Thymus (tissue), 11 donors: ENCODE data around the gene RGCC. TPM values are rescaled to one million over a fixed set of nuclear protein-coding genes. Genes with fewer than 3 reads are reported as not detected.

ENCODE experiments used
- DNase-seq, 9 donors: peaks; one replicate each; pipeline ENCODE4 v3.0.0-alpha.2; 2013; ENCODE audit warnings: low spot score in 9 of 9, low read depth in 6 of 9, missing footprints in 1 of 9
- H3K27ac ChIP-seq, 2 donors: one replicate each; pipeline ENCODE4 v1.5.1; 2013; ENCODE audit warnings: control low read depth in 1 of 2, low read depth in 1 of 2, low read length in 1 of 2, mild to moderate bottlenecking in 1 of 2, moderate library complexity in 1 of 2
- H3K27me3 ChIP-seq, 2 donors: one replicate each; pipeline ENCODE4 v1.5.1; 2013; ENCODE audit warnings: low read length in 1 of 2; ENCODE audit not compliant: control insufficient read depth in 2 of 2, insufficient read depth in 1 of 2
- H3K36me3 ChIP-seq, 2 donors: one replicate each; pipeline ENCODE4 v1.5.1; 2013; ENCODE audit warnings: low read length in 1 of 2, mild to moderate bottlenecking in 1 of 2, moderate library complexity in 1 of 2; ENCODE audit not compliant: control insufficient read depth in 2 of 2, insufficient read depth in 2 of 2
- H3K4me1 ChIP-seq, 2 donors: one replicate each; pipeline ENCODE4 v1.5.1; 2013; ENCODE audit warnings: low read length in 2 of 2; ENCODE audit not compliant: control insufficient read depth in 2 of 2, insufficient read depth in 2 of 2
- H3K4me3 ChIP-seq, 2 donors: one replicate each; pipeline ENCODE4 v1.5.1; 2013; ENCODE audit warnings: low read length in 2 of 2, control low read depth in 1 of 2, mild to moderate bottlenecking in 1 of 2
- H3K9me3 ChIP-seq, 2 donors: one replicate each; pipeline ENCODE4 v1.5.1; 2013; ENCODE audit warnings: low read length in 1 of 2, mild to moderate bottlenecking in 1 of 2; ENCODE audit not compliant: control insufficient read depth in 2 of 2, insufficient read depth in 1 of 2
- WGBS: extraction: QIAGEN DNeasy Blood & Tissue Kit; methylation state at CpG from one replicate; pipeline ENCODE4 v1.1.7; 2013; 5-methylcytosine and 5-hydroxymethylcytosine counted together
- polyA plus RNA-seq: library from polyadenylated mRNA; stranded (reverse); fragments of 200-250 nt; gene quantifications from one replicate; pipeline ENCODE4 v1.2.3, GENCODE V29; 2013
- total RNA-seq: library from RNA; stranded (reverse); fragments of 120-200 nt; gene quantifications from one replicate; pipeline ENCODE4 v1.2.4, GENCODE V29; 2013
- donor health status: healthy.

RGCC gene
- total and polyA plus RNA-seq, 2 donors = 50.1 to 120 TPM

- WGBS = 98% methylated on average over 11 of the region's 11 CpGs
- H3K9me3 ChIP-seq = peaks cover 0 to 7% of the 10 kb centered on the region in 2 donors
- no peak overlapping the region for H3K27ac ChIP-seq
- no peak overlapping the region for H3K4me3 ChIP-seq
- no peaks in the 10 kb centered on the region for H3K36me3 ChIP-seq
- peaks cover 0 to 2% of the 10 kb centered on the region in 2 donors for H3K4me1 ChIP-seq
- no peaks in the 10 kb centered on the region for H3K27me3 ChIP-seq
- no peak for DNase-seq
Observed at GRCh38 chr13:41513600-41513999, 56.2 kb downstream of the RGCC start.

GRCh38 chr13:41514853-41515395 is 57.6 kb downstream of the RGCC start:
- H3K27ac ChIP-seq = no peak overlapping the region
- H3K9me3 ChIP-seq = peaks cover 0 to 7% of the 10 kb centered on the region in 2 donors
- DNase-seq = no peak
- H3K4me1 ChIP-seq = peaks cover 0 to 2% of the 10 kb centered on the region in 2 donors
- no peaks in the 10 kb centered on the region for H3K36me3 ChIP-seq
- 98% methylated on average over 7 of the region's 7 CpGs for WGBS
- H3K4me3 ChIP-seq = no peak overlapping the region
- no peaks in the 10 kb centered on the region for H3K27me3 ChIP-seq

DNA sequence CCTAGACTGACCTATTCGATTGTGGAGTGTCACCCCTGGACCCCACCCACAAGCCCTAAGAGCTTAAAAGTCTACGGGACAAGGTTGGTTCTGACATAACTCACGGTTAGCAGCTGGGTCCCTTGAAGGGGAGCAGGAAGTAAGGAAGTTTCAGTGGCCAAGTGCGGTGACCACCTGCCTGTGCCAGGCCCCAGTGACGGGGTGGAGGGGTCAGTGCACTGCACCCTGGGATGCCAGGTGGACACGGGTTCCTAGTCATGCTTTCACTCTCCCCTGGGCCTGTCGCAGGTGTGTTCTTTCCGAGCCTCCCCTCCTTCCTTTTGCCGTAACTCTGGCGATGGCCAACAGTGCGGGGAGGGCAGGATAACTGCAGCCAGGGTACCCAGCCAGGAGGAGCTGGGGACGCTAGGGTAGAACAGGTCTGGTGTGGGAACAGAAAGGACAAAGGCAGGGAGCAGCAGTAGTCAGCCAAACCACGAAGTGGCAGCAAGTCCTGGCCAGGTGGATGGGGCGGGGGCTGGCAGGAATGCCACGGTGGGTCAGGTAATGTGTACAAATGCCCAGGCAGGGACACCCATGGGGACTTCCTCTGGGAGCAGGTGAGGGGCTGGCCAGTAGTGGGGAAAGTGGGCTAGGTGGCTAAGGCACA is 58.3 kb downstream of the RGCC start:
- no peak overlapping the region for H3K4me3 ChIP-seq
- no peaks in the 10 kb centered on the region for H3K27me3 ChIP-seq
- no peak for DNase-seq
- H3K27ac ChIP-seq = no peak overlapping the region
- WGBS = 90% methylated on average over 15 of the region's 15 CpGs
- H3K9me3 ChIP-seq = peaks cover 0 to 2% of the 10 kb centered on the region in 2 donors
- H3K4me1 ChIP-seq = peaks cover 0 to 2% of the 10 kb centered on the region in 2 donors
- no peaks in the 10 kb centered on the region for H3K36me3 ChIP-seq

GRCh38 chr13:41516166-41516565 is 58.8 kb downstream of the RGCC start:
- H3K27me3 ChIP-seq = no peaks in the 10 kb centered on the region
- peaks cover 0 to 2% of the 10 kb centered on the region in 2 donors for H3K9me3 ChIP-seq
- H3K4me1 ChIP-seq = peaks cover 0 to 2% of the 10 kb centered on the region in 2 donors
- DNase-seq = no peak
- WGBS = 98% methylated on average over 3 of the region's 3 CpGs
- H3K4me3 ChIP-seq = no peak overlapping the region
- H3K27ac ChIP-seq = no peak overlapping the region
- no peaks in the 10 kb centered on the region for H3K36me3 ChIP-seq

GRCh38 chr13:41516760-41517159 is 59.4 kb downstream of the RGCC start:
- no peak overlapping the region for H3K27ac ChIP-seq
- WGBS = 96% methylated on average over 4 of the region's 4 CpGs
- no peaks in the 10 kb centered on the region for H3K36me3 ChIP-seq
- H3K4me1 ChIP-seq = peaks cover 0 to 2% of the 10 kb centered on the region in 2 donors
- H3K9me3 ChIP-seq = peaks cover 0 to 2% of the 10 kb centered on the region in 2 donors
- H3K27me3 ChIP-seq = no peaks in the 10 kb centered on the region
- no peak overlapping the region for H3K4me3 ChIP-seq
- DNase-seq = no peak

DNA sequence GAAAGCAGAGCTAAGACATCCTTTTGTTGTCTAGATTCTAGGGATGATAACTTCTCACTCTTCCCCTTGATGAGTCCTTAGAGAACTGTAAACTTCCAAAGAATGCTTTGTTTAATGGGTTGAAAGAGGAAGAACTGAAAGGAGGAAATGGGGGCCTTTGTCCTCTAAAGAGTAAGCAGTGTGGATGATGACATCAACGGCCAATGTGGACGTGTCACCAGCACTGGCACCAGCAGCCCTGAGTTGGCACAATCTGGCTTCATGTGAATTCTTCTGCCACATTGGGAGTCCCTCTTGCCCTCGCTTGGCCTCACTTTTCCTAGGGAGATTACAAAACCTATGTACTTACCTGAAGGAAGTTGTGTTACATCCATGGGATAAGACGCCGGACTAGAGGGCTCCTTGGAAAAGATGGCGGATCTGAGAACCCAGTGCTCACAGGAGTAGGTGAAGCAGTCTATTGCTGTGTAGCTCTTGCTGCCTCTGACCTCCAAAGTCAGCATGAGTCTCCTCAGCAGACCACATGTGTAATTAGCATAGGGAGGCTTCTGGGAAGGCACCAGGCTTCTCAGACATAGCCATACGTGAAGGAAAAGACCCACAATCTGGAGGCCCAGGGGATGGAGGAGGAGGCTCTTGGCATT is 62.8 kb downstream of the RGCC start:
- H3K9me3 ChIP-seq = peaks cover 0 to 2% of the 10 kb centered on the region in 2 donors
- no peak overlapping the region for H3K4me3 ChIP-seq
- no peaks in the 10 kb centered on the region for H3K36me3 ChIP-seq
- no peak overlapping the region for H3K27ac ChIP-seq
- H3K4me1 ChIP-seq = peaks cover 0 to 2% of the 10 kb centered on the region in 2 donors
- no peak for DNase-seq
- 82% methylated on average over 7 of the region's 7 CpGs for WGBS
- no peaks in the 10 kb centered on the region for H3K27me3 ChIP-seq

Other genes starting within 250 kb of the RGCC start
- 16.3 TPM for gene MTRF1, start 194.0 kb upstream of the RGCC start, total RNA-seq
- gene MTRF1, start 194.0 kb upstream of the RGCC start, polyA plus RNA-seq = 24.5 TPM
- 10.6 TPM for gene NAA16, start 146.3 kb upstream of the RGCC start, total RNA-seq
- 23.8 TPM for gene NAA16, start 146.3 kb upstream of the RGCC start, polyA plus RNA-seq